GM12891 (cell line): ENCODE results near the gene ENTPD2.
A peak's percentile ranks its signal among the peaks of the same experiment; 100 is the strongest.

Source experiments
- DNase-seq: peaks from one replicate; pipeline ENCODE4 v3.0.0; 2011; ENCODE audit warnings: low spot score; ENCODE audit not compliant: insufficient read length
- FAIRE-seq: peaks from 2 replicates; lab custom pipeline; 2011; peaks lifted over from hg19 to GRCh38; lab: Jason Lieb, UNC
- PAX5 ChIP-seq: IDR thresholded peaks from 2 replicates; pipeline ENCODE4 v1.6.1; 2011; ENCODE audit warnings: low read length, moderate library complexity, mild to moderate bottlenecking; ENCODE audit not compliant: insufficient read depth, severe bottlenecking
- POLR2A ChIP-seq: IDR thresholded peaks from 2 replicates; pipeline ENCODE4 v1.6.1; 2011; ENCODE audit warnings: low read depth, low read length, control low read depth
- POLR2AphosphoS5 ChIP-seq: IDR thresholded peaks from 2 replicates; pipeline ENCODE4 v1.6.1; 2011; ENCODE audit warnings: low read depth, low read length, control low read depth
- POU2F2 ChIP-seq: IDR thresholded peaks from 2 replicates; pipeline ENCODE4 v1.6.1; 2011; ENCODE audit warnings: low read depth, mild to moderate bottlenecking, control low read depth, low read length, moderate library complexity
- SPI1 ChIP-seq: IDR thresholded peaks from 2 replicates; pipeline ENCODE4 v1.6.1; 2011; ENCODE audit warnings: low read depth, low read length, control low read depth
- TAF1 ChIP-seq: IDR thresholded peaks from 2 replicates; pipeline ENCODE4 v1.6.1; 2011; ENCODE audit warnings: low read depth, low read length, control low read depth

ENTPD2 gene

GRCh38 chr9:137080260-137081122 lies 26.6 kb upstream of the ENTPD2 start:
- TF ChIP-seq PAX5: no peak
- DNase-seq: no peak
- FAIRE-seq: no peak

GRCh38 chr9:137079401-137079787 lies 25.5 kb upstream of the ENTPD2 start:
- DNase-seq (no peak), FAIRE-seq (no peak)
- TF ChIP-seq POLR2A (no peak), POLR2AphosphoS5 (no peak), TAF1 (no peak), PAX5 (no peak), POU2F2 (no peak), SPI1 (no peak)

- DNase-seq: no peak
- FAIRE-seq: no peak
- TF ChIP-seq POLR2AphosphoS5: no peak
- no peak for TF ChIP-seq SPI1
- no peak for TF ChIP-seq POU2F2
- no peak for TF ChIP-seq PAX5
- TF ChIP-seq POLR2A: no peak
- no peak for TF ChIP-seq TAF1
Measured at GRCh38 chr9:137078701-137079400, 25.0 kb upstream of the ENTPD2 start.

- FAIRE-seq: peak; percentile 85
- TF ChIP-seq SPI1 (no peak), POLR2AphosphoS5 (no peak), PAX5 (no peak), TAF1 (no peak), POLR2A (no peak), POU2F2 (no peak)
- no peak for DNase-seq
Measured at GRCh38 chr9:137077758-137078693, 24.2 kb upstream of the ENTPD2 start.

- TF ChIP-seq POLR2AphosphoS5: no peak
- TF ChIP-seq POLR2A: no peak
- no peak for TF ChIP-seq POU2F2
- no peak for TF ChIP-seq SPI1
- no peak for TF ChIP-seq TAF1
- TF ChIP-seq PAX5: no peak
- FAIRE-seq (peak; percentile 86), DNase-seq (peak; percentile 69)
Measured at GRCh38 chr9:137077010-137077747, 23.3 kb upstream of the ENTPD2 start, which contains the start of gene UAP1L1. Gene UAP1L1 (plus strand): TSS chr9:137077517. CDS start chr9:137077533, 16 bp downstream.

GRCh38 chr9:137076636-137077009 lies 22.8 kb upstream of the ENTPD2 start:
- no peak for FAIRE-seq

GRCh38 chr9:137075275-137075775 lies 21.5 kb upstream of the ENTPD2 start:
- FAIRE-seq (no peak), DNase-seq (no peak)
- TF ChIP-seq POU2F2: no peak
- TF ChIP-seq TAF1: no peak
- TF ChIP-seq SPI1: no peak
- no peak for TF ChIP-seq POLR2A
- TF ChIP-seq POLR2AphosphoS5: no peak
- TF ChIP-seq PAX5: no peak

More at GRCh38 chr9:137076636-137077009, 22.8 kb upstream of the ENTPD2 start:
- DNase-seq: no peak
- TF ChIP-seq PAX5: no peak
- TF ChIP-seq POLR2AphosphoS5: no peak
- no peak for TF ChIP-seq POLR2A
- no peak for TF ChIP-seq SPI1
- no peak for TF ChIP-seq POU2F2

GRCh38 chr9:137074657-137075274 lies 20.9 kb upstream of the ENTPD2 start:
- TF ChIP-seq TAF1: no peak
- no peak for TF ChIP-seq POLR2AphosphoS5
- TF ChIP-seq POU2F2: no peak
- no peak for TF ChIP-seq POLR2A
- no peak for TF ChIP-seq PAX5
- no peak for TF ChIP-seq SPI1
- peak; percentile 5 for FAIRE-seq

More at GRCh38 chr9:137074657-137075274, 20.9 kb upstream of the ENTPD2 start:
- no peak for DNase-seq
